Mesenteric fat pad (tissue), 1 donor: ENCODE data around the gene DGUOK. TPM values are rescaled to one million over a fixed set of nuclear protein-coding genes. Genes with fewer than 3 reads are reported as not detected.
"Not testable (repeated sequence)": the region's sequence is repeated elsewhere in the genome, so short reads cannot be mapped to it uniquely, and the experiment has no call there.

ENCODE experiments used
- DNase-seq: peaks from one replicate; pipeline ENCODE4 v3.0.0-alpha.2; 2020; ENCODE audit warnings: low spot score
- total RNA-seq: library from RNA; stranded (reverse); fragmentation: NEBNext Ultra II Directional; extraction: Animal tissue kit (Norgen Biotek cat#: 25700); gene quantifications from one replicate; pipeline ENCODE4 v1.2.1, GENCODE V29; 2021
- donor health status: DM: yes; HTN: yes; CAD: no.

The DGUOK gene
- total RNA-seq, 1 donor from 2014 or later, result 44.2 TPM

DNA sequence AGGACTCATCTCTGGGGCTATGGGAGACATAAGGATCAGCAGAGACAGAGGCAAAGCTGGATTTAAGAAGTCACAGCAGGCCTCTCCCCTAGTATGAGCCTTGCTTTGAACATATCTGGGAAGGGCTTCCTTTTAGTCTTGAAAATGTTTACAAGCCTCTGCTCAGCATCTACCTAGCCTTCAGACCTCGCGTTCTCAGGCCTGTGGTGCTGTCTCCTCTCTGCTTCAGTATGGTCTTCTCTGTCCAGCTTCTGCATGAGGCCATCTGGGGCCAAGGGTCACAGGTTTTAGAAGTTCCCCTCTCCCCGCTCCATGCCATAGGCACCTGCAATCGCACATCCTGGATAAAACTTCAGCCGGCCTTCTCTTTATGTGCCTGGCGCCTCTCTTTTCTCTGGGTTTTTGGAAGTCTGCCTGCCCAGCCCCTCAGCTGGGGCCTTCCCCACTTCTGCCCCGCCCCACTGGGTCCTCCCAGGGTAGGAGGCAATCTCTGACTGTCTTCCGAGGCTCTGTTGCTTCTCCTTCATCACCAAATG lies 26.8 kb upstream of the DGUOK start:
- no peak for DNase-seq

DNA sequence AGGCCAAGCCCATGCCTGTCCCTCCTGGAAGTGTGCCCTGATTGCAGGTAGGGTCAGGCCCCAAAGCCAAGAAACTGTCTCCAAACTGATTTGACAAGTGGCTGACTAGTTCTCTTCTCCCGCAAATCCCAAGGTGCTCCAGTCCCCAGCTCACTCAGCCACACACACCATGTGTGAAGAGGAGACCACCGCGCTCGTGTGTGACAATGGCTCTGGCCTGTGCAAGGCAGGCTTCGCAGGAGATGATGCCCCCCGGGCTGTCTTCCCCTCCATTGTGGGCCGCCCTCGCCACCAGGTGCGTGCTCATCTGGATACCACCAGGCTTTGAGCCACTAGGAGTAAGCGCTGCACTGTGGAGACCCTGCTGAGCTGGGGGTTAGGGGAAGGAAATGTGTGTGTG lies 25.5 kb upstream of the DGUOK start:
- DNase-seq, result no peak

DNA sequence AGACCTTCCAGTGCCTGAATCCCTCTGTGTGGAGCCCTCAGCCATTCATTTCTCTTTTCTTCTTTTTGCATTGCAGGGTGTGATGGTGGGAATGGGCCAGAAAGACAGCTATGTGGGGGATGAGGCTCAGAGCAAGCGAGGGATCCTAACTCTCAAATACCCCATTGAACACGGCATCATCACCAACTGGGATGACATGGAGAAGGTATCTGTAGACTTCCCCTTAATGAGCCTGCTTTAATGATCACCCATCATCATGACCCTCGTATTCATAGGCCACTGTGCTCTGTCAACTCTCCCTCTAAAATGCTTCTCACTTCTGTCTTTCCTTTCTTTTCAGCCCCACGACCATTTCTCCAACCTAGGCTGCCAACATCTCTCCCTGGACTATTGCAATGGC lies 24.4 kb upstream of the DGUOK start:
- no peak for DNase-seq

DNA sequence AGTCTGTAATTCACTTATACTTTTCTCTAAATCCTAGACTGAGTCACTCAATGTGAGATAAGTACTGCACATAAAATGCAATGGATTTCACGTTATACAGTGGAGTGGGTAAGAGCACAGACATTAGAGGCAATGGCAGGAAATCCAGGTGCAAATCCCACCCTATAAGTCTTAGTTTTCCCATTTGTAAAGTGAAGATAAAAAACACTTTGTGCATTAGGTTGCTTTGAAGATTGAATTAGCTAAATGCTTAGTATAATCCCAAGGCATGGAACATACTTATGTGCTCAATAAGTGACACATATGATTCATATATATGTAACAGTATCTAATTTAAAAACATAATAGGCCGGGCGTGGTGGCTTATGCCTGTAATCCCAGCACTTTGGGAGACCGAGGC lies 23.4 kb upstream of the DGUOK start:
- DNase-seq, result no peak

DNA sequence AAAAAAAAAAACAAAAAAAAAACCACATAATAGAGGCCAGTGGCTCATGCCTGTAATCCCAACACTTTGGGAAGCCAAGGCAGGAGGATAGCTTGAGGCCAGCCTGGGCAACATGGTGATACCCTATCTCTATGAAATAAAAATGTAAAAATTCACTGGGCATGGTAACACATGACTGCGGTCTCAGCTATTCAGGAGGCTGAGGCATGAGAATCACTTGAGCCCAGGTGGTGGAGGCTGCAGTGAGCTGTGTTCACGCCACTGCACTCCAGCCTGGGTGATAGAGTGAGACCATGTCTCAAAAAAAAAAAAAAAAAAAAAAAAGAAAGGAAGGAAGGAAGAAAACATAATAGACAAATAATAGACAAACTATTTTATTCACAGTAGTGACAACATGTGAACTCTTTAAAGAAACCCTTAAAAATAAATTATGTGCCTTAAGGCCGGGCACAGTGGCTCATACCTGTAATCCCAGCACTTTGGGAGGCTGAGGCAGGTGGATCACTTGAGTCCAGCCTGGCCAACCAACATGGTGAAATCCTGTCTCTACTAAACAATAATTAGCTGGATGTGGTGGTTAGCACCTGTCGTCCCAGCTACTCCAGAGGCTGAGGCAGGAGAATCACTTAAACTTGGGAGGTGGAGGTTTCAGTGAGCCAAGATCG lies 22.6 kb upstream of the DGUOK start:
- DNase-seq, result not testable (repeated sequence)

DNA sequence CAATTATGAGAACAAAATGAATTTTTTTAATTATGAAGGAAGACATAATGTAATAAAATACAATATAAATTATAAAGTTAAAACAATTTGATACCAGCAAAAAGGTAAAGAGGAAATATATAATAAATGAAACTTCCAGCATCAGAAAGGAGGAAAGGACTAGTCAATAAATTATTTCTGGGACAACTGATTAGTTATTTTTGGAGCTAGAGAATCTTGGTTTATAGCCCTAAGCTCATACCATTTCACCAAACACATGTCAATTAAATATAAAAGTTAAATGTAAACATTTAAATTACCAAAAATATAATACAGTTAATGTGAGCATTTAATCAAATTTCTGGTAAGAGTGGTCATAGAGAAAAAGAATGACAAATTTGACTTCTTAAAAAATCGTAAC lies 21.7 kb upstream of the DGUOK start:
- DNase-seq, result no peak

DNA sequence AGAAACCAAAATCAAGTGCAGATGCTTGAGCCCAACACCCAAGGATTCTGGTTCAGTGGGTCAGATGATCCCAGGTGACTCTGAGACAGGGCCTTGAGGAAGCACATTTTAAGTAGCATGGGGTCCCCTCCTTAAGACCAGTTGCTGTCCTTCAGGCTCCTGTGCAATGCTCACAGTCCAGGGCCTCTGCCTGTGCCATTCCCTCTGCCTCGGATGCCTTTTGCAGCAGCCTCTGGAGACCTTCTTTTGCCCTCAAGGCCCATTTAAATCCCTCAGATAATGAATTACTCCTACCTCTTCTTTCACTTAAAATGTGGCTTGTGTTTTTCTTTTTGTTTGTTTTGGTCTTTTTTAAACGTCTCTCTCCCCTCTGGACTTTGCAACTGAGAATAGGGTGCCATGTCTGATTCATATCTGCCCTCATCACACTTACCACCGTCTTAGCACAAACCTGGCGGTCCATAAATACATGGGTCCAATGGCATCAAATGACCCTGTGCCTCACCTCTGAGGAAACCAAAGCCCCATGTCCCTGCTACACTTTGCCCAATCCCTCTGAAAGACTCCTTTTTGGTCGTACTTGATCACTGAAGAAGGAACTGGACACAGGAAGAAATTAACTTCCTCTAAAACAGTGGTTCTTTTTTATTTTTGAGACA lies 19.7 kb upstream of the DGUOK start:
- peak; percentile 62 for DNase-seq

DNA sequence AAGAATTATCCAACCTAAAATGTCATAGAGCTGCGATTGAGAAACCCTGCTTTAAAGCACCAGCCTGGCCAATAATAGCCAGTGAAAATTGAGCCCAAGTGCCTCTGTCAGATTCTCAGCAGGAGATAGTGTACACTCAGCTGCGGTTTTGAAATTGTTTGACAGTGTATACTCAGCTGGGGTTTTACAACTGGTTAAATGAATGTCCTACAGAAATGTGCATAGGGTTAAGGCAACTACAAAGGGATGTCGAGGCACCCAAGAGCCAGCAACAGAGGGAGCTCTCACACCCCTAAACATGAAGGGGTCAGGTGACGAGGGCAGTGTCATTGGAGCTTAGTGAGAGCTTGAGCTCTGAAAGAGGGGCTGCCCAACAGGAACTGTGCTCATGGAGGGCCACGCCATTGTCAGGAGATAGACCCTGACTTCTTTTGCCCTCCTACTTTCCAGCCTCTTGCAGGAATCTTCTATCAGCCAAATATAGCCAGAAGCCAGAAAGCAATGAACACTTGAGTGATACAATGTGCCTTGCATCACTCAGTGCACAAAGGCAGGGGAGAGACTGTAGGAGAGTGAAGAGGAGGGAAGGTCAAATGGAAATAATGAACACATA lies 18.7 kb upstream of the DGUOK start:
- peak; percentile 64 for DNase-seq

DNA sequence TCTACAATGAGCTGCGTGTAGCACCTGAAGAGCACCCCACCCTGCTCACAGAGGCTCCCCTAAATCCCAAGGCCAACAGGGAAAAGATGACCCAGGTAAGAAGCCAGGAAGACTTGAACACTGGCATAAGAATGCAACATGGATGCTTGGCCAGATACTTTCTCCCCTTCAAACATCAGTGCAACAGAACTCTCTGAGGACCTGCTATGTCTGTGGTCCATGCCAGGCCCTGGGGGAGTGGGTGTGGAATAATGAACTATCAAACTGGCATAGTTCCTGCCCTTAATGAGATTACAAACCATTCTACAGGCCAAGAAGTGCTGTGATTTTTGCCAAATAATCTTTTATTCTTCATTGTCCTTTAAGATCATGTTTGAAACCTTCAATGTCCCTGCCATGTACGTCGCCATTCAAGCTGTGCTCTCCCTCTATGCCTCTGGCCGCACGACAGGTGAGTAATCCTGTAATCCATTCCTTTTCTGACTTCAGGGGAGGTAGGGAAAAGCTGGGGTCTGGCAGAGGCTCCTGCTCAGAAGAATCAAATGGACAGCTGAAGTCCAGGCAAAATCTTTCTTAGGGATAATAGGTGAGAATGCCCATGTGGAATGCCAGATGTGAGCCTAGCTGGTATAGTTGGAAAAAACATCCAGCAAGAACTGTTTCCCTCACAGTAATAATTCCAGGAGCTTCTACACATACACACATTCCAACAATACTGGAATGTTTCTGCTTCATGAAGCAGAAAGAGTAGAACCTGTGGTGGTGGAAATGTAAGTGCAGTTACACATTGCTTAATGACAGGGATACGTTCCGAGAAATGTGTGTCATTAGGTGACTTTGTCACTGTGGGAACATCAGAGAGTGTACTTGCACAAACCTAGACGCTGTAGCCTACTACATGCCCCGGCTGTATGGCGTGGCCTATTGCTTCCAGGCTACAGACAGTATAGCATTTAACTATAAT lies 17.7 kb upstream of the DGUOK start:
- DNase-seq, result peak; percentile 33

DNA sequence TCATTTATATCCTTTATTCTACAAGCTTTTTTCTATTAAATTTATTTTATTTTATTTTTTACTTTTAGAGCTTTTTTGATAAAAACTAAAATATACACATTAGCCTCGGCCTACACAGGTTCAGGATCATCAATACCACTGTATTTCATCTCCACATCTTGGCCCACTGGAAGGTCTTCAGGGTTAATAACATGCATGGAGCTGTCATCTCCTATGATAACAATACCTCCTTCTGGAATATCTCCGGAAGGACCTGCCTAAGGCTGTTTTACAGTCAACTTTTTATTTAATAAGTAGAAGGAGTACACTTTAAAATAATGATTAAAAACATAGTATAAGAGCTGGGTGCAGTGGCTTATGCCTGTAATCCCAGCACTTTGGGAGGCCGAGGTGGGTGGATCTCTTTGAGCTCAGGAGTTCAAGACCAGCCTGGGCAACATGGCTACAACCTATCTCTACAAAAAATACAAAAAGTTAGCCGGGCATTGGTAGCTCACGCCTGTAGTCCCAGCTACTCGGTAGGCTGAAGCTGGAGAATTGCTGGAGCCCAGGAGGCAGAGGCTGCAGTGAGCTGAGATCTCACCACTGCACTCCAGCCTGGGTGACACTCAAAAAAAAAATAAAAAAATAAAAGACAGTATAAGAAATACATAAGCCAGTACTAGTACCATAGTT lies 15.7 kb upstream of the DGUOK start:
- no peak for DNase-seq

DNA sequence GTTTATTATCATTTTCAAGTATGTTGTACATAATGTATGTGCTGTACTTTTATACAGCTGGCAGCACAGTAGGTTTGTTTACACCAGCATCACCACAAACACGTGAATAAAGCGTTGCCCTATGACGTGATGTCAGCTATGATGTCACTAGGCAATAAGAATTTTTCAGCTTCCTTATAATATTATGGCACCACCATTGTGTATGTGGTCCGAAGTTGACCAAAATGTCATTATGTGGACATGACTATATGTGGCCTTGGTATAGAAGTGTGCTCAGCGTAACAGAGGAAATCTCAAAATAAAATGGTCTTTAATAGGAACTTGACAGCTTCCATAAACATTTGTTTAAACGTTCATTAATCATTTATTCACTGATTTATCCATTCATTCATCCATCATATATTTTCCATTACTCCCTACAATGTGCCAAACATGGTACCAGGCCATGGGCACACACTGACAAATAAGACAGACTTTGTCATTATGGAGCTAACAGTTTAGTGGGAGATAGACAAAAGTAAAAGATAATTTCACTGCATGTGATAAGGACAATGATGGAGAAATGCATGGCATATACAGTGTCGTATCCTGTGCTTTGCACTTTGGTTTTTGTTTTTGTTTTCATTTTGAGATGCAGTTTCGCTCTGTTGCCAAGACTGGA lies 15.0 kb upstream of the DGUOK start:
- DNase-seq, result no peak

DNA sequence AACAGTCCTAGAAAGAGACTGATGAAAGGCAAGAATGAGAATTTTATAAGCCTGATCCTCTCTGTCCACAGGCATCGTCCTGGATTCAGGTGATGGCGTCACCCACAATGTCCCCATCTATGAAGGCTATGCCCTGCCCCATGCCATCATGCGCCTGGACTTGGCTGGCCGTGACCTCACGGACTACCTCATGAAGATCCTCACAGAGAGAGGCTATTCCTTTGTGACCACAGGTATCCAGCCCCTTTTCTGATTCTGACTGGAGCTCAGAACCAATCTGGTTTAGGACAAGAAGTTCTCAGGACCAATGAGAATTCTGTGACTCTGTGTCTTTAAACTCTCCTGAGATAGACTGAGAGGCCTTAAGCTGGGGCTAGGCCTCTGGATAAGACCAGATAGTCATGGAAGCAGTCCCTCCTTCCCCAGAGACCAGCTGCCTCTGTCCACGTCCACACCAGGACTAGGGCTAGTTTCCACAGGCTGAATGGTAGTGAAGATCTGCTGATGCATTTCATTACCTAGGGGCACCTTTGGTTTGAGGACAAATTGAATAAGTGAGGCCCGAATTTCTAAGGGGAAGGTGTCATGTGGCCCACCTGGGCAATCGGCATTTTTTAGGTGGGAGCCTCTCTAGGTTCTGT lies 13.1 kb upstream of the DGUOK start:
- no peak for DNase-seq

DNA sequence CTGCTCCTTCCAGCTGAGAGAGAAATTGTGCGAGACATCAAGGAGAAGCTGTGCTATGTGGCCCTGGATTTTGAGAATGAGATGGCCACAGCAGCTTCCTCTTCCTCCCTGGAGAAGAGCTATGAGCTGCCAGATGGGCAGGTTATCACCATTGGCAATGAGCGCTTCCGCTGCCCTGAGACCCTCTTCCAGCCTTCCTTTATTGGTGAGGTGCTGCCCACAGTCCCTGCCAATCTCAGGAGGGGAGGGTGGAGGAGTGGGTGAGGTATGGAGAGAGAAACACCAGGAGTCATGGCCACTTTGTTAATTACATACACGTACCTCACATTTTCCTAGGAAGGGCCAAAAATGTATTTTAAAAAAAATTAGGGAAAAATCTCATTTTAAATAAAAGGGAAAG lies 12.0 kb upstream of the DGUOK start:
- DNase-seq, result peak; percentile 59

DNA sequence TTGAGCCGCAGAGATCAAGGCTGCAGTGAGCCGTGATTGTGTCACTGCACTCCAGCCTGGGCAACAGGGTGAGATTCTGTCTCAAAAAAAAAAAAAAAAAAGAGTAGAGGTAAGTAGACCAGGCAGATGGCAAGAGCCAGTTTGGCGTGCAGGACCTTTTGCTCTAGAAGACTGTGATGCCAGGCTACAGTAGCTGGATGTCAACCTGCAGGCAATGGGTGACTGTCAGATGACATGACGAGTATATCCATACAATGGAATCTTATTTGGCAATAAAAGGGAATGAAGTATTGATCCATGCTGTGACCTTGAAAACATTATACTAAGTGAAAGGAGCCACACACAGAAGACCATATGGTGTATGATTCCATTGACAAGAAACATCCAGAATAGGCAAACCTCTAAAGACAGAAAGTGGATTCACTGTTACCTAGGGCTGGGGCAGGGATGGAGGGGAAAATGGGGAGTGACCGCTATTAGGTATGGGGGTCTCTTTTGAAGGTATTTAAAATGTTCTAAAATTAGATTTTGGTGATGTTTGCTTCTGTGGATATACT lies 11.2 kb upstream of the DGUOK start:
- no peak for DNase-seq

DNA sequence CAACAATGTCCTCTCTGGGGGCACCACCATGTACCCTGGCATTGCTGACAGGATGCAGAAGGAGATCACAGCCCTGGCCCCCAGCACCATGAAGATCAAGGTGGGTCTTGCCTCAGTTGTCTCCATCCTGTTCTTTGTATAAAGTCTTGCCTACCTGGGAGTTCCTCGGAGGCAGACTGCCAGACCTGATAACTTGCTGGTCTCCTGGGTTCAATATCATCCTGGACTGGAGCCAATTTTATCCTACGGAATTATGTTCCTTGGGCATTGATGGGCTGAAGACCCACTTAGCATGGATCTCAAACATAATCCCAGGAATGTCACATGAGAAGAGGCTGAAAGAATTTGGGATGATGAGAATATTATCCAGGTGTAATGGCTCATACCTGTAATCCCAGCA lies 10.0 kb upstream of the DGUOK start:
- no peak for DNase-seq

DNA sequence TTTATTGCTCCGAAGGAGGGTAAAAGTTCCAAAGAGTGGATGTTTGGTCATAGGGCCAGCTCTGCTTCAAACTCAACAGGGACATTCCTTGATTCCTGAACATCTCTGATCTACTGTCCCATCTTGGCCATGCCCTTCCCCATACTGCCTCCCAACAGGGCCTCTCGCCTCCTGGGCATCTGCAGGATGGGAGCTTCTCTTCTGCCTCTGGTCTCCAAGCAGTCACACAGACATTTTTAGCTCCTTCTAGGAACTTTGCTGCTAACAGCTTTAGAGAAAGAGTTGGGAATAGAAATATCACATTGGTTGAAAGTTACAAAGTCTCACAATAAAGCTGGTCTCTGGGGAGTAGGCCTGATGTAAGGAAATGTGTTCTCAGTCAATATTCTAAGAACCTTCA lies 9.4 kb upstream of the DGUOK start:
- DNase-seq, result no peak

DNA sequence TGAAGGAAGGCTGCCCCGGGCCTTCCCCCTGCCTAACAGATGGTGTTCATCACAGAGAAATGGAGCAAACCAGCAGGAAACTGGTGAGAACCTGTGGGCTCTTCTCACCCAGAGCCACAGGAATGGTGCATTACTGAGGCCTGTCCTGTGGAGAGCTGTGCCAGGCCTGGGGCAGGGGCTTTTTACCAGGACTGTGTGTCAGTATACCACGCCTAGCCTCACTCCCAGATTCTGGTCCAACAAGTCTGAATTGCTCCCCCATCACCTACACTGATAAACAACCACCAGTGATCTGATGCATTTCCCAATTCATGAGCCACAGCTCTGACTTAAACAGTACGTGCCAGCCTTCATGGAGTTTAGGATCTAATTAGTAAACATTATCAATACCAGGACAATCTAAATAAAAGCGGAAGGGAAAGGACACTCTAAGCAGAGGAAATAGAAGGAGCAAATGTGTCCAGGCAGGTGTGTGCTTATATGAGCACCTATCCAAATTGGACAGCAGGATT lies 8.9 kb upstream of the DGUOK start:
- DNase-seq, result no peak

DNA sequence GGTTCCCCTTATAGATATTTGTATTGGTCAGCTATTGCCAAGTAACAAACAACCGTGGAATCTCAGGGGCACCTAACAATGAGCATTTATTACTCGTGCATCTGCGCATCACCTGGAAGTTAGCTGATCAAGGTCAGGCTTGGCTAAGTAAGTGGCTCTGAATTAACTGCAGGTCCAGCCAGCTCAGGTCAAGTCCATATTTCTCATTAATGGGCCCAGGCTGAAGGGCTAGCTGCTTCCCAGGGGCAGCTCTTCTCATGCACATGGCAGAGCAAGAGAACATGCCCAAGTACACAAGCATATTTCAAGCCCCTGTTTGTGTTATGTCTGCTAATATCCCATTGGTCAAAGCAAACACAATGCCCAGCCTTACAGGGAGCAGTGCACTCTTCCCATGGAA lies 7.8 kb upstream of the DGUOK start:
- DNase-seq, result no peak

DNA sequence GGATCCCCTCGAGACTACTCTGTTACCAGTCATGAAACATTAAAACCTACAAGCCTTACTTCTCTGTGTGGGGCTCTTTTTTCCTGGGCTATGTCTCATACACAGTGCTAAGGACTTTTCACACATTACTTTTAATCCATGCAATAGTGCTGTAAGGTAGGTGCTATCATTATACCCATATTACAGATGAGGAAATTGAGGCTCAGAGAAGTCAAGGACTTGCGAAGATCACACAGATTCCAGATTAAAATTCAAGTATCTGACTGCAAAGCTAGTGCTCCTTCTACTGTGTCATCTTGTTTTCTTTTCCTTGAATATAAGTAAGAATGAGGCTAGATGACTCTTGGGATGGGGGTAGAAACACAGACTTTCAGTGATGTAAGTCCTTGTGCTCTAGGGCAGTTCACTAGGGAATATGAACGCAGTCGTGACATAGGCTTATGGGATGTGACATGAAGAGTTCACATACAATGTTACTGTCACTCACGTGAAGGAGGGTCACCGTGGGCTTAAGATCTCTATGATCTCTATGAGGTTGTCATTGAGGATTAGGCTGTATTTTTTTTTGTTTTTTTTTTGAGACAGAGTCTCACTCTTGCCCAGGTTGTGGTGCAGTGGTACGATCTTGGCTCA lies 7.0 kb upstream of the DGUOK start:
- no peak for DNase-seq
